ENCODE measurements around the gene REPS2. TPM values are rescaled to one million over a fixed set of nuclear protein-coding genes. Genes with fewer than 3 reads are reported as not detected.

Gene REPS2
- total and polyA plus RNA-seq, 2 experiments from 2014 or later: 1.2 to 4.4 TPM

DNA sequence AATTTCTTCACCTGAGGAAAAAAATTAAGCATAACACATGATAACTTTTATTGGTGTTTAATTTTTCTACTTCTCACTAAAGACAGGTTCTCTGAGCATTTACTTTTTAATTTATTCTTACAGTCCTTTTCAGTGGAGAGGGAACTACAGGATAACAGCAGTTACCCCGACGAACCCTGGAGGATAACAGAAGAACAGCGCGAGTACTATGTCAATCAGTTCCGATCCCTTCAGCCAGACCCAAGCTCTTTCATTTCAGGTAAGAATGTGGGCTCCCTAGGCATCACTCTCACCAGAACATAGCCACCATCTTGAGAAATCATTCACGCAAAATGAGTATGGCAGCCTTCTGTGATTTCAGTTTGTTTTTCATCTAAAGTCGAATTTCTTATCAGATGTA is 100.8 kb downstream of the REPS2 start:
- TF ChIP-seq, protein P1, sequence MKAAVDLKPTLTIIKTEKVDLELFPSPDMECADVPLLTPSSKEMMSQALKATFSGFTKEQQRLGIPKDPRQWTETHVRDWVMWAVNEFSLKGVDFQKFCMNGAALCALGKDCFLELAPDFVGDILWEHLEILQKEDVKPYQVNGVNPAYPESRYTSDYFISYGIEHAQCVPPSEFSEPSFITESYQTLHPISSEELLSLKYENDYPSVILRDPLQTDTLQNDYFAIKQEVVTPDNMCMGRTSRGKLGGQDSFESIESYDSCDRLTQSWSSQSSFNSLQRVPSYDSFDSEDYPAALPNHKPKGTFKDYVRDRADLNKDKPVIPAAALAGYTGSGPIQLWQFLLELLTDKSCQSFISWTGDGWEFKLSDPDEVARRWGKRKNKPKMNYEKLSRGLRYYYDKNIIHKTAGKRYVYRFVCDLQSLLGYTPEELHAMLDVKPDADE (IDR thresholded peaks at IDR 0.05): no peak
- TF ChIP-seq, protein P2, sequence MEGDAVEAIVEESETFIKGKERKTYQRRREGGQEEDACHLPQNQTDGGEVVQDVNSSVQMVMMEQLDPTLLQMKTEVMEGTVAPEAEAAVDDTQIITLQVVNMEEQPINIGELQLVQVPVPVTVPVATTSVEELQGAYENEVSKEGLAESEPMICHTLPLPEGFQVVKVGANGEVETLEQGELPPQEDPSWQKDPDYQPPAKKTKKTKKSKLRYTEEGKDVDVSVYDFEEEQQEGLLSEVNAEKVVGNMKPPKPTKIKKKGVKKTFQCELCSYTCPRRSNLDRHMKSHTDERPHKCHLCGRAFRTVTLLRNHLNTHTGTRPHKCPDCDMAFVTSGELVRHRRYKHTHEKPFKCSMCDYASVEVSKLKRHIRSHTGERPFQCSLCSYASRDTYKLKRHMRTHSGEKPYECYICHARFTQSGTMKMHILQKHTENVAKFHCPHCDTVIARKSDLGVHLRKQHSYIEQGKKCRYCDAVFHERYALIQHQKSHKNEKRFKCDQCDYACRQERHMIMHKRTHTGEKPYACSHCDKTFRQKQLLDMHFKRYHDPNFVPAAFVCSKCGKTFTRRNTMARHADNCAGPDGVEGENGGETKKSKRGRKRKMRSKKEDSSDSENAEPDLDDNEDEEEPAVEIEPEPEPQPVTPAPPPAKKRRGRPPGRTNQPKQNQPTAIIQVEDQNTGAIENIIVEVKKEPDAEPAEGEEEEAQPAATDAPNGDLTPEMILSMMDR (conservative IDR thresholded peaks at IDR 0.05; ENCODE audit: low read depth in 2 of 2): no peak
- TF ChIP-seq, protein P3, sequence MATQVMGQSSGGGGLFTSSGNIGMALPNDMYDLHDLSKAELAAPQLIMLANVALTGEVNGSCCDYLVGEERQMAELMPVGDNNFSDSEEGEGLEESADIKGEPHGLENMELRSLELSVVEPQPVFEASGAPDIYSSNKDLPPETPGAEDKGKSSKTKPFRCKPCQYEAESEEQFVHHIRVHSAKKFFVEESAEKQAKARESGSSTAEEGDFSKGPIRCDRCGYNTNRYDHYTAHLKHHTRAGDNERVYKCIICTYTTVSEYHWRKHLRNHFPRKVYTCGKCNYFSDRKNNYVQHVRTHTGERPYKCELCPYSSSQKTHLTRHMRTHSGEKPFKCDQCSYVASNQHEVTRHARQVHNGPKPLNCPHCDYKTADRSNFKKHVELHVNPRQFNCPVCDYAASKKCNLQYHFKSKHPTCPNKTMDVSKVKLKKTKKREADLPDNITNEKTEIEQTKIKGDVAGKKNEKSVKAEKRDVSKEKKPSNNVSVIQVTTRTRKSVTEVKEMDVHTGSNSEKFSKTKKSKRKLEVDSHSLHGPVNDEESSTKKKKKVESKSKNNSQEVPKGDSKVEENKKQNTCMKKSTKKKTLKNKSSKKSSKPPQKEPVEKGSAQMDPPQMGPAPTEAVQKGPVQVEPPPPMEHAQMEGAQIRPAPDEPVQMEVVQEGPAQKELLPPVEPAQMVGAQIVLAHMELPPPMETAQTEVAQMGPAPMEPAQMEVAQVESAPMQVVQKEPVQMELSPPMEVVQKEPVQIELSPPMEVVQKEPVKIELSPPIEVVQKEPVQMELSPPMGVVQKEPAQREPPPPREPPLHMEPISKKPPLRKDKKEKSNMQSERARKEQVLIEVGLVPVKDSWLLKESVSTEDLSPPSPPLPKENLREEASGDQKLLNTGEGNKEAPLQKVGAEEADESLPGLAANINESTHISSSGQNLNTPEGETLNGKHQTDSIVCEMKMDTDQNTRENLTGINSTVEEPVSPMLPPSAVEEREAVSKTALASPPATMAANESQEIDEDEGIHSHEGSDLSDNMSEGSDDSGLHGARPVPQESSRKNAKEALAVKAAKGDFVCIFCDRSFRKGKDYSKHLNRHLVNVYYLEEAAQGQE (IDR thresholded peaks at IDR 0.05; ENCODE audit: unreplicated experiment): no peak
- no peak for TF ChIP-seq JUNB (IDR thresholded peaks at IDR 0.05; ENCODE audit: unreplicated experiment)
- Histone ChIP-seq H3K4me3 (no peak overlapping the region), H3K9me2 (ENCODE audit: insufficient read depth) (no peaks in the 10 kb centered on the region), H4K20me1 (replicated peaks; ENCODE audit: insufficient read depth) (no peaks in the 10 kb centered on the region), H2AFZ (no peak overlapping the region), H3K27me3 (ENCODE audit: insufficient read depth) (no peaks in the 10 kb centered on the region), H3K4me1 (ENCODE audit: insufficient read depth) (no peaks in the 10 kb centered on the region), H3K79me2 (replicated peaks; ENCODE audit: insufficient read depth) (no peaks in the 10 kb centered on the region), H3F3A (replicated peaks; ENCODE audit: low read depth) (no peaks in the 10 kb centered on the region), H3K27ac (ENCODE audit: low read depth) (no peak overlapping the region), H3K36me3 (ENCODE audit: insufficient read depth) (no peaks in the 10 kb centered on the region), H3K4me2 (no peak overlapping the region)
- ATAC-seq (peak; percentile 69), DNase-seq (ENCODE audit: low spot score) (peak; percentile 37)
- H3K36me3 Mint-ChIP-seq (ENCODE audit: low read depth): no peaks in the 10 kb centered on the region
- H3K4me3 Mint-ChIP-seq: no peak overlapping the region
- H3K9me3 Mint-ChIP-seq: no peaks in the 10 kb centered on the region
- H3K4me1 Mint-ChIP-seq: no peaks in the 10 kb centered on the region
- no peak overlapping the region for H3K27ac Mint-ChIP-seq
- no peaks in the 10 kb centered on the region for H3K27me3 Mint-ChIP-seq (ENCODE audit: insufficient read depth, low read depth, poor library complexity)

DNA sequence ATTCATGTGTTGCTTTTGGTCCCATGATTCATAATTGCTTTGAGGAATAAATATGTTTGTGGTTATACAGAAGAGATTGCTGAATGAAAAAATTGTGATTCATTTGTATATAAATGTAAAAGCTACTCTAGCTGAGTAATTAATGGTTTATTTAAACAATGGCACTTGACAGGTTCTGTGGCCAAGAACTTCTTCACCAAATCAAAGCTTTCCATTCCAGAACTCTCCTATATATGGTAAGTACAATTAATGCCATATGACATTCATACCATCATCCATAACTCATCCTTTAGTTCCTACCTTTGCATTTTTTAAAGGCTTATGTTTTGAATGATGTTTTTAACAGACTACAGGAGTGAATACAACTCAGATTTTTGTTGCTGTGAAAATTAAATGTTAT is 105.8 kb downstream of the REPS2 start:
- no peak for ATAC-seq
- no peaks in the 10 kb centered on the region for H3K9me3 Mint-ChIP-seq
- H3K27me3 Mint-ChIP-seq (ENCODE audit: insufficient read depth, low read depth, poor library complexity): no peaks in the 10 kb centered on the region
- Histone ChIP-seq H3F3A (replicated peaks; ENCODE audit: low read depth) (no peaks in the 10 kb centered on the region), H3K27me3 (ENCODE audit: insufficient read depth) (no peaks in the 10 kb centered on the region), H3K79me2 (replicated peaks; ENCODE audit: insufficient read depth) (no peaks in the 10 kb centered on the region), H3K9me2 (ENCODE audit: insufficient read depth) (no peaks in the 10 kb centered on the region), H4K20me1 (replicated peaks; ENCODE audit: insufficient read depth) (no peaks in the 10 kb centered on the region), H3K36me3 (ENCODE audit: insufficient read depth) (no peaks in the 10 kb centered on the region), H3K4me3 (no peak overlapping the region), H3K4me2 (no peak overlapping the region), H3K27ac (ENCODE audit: low read depth) (no peak overlapping the region), H3K4me1 (ENCODE audit: insufficient read depth) (no peaks in the 10 kb centered on the region), H2AFZ (no peak overlapping the region)
- no peak overlapping the region for H3K4me3 Mint-ChIP-seq
- no peaks in the 10 kb centered on the region for H3K4me1 Mint-ChIP-seq
- no peak overlapping the region for H3K27ac Mint-ChIP-seq
- no peak for DNase-seq (ENCODE audit: low spot score)
- H3K36me3 Mint-ChIP-seq (ENCODE audit: low read depth): no peaks in the 10 kb centered on the region
- TF ChIP-seq STAT1 (IDR thresholded peaks at IDR 0.05; ENCODE audit: unreplicated experiment) (no peak), POLR2AphosphoS5 (IDR thresholded peaks at IDR 0.05; ENCODE audit: low read depth) (no peak), JUNB (IDR thresholded peaks at IDR 0.05; ENCODE audit: unreplicated experiment) (no peak)
- TF ChIP-seq, protein P4, sequence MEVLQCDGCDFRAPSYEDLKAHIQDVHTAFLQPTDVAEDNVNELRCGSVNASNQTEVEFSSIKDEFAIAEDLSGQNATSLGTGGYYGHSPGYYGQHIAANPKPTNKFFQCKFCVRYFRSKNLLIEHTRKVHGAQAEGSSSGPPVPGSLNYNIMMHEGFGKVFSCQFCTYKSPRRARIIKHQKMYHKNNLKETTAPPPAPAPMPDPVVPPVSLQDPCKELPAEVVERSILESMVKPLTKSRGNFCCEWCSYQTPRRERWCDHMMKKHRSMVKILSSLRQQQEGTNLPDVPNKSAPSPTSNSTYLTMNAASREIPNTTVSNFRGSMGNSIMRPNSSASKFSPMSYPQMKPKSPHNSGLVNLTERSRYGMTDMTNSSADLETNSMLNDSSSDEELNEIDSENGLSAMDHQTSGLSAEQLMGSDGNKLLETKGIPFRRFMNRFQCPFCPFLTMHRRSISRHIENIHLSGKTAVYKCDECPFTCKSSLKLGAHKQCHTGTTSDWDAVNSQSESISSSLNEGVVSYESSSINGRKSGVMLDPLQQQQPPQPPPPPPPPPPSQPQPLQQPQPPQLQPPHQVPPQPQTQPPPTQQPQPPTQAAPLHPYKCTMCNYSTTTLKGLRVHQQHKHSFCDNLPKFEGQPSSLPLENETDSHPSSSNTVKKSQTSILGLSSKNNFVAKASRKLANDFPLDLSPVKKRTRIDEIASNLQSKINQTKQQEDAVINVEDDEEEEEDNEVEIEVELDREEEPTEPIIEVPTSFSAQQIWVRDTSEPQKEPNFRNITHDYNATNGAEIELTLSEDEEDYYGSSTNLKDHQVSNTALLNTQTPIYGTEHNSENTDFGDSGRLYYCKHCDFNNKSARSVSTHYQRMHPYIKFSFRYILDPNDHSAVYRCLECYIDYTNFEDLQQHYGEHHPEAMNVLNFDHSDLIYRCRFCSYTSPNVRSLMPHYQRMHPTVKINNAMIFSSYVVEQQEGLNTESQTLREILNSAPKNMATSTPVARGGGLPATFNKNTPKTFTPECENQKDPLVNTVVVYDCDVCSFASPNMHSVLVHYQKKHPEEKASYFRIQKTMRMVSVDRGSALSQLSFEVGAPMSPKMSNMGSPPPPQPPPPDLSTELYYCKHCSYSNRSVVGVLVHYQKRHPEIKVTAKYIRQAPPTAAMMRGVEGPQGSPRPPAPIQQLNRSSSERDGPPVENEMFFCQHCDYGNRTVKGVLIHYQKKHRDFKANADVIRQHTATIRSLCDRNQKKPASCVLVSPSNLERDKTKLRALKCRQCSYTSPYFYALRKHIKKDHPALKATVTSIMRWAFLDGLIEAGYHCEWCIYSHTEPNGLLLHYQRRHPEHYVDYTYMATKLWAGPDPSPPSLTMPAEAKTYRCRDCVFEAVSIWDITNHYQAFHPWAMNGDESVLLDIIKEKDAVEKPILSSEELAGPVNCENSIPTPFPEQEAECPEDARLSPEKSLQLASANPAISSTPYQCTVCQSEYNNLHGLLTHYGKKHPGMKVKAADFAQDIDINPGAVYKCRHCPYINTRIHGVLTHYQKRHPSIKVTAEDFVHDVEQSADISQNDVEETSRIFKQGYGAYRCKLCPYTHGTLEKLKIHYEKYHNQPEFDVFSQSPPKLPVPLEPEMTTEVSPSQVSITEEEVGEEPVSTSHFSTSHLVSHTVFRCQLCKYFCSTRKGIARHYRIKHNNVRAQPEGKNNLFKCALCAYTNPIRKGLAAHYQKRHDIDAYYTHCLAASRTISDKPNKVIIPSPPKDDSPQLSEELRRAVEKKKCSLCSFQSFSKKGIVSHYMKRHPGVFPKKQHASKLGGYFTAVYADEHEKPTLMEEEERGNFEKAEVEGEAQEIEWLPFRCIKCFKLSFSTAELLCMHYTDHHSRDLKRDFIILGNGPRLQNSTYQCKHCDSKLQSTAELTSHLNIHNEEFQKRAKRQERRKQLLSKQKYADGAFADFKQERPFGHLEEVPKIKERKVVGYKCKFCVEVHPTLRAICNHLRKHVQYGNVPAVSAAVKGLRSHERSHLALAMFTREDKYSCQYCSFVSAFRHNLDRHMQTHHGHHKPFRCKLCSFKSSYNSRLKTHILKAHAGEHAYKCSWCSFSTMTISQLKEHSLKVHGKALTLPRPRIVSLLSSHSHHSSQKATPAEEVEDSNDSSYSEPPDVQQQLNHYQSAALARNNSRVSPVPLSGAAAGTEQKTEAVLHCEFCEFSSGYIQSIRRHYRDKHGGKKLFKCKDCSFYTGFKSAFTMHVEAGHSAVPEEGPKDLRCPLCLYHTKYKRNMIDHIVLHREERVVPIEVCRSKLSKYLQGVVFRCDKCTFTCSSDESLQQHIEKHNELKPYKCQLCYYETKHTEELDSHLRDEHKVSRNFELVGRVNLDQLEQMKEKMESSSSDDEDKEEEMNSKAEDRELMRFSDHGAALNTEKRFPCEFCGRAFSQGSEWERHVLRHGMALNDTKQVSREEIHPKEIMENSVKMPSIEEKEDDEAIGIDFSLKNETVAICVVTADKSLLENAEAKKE (CRISPR knock-in tag; IDR thresholded peaks at IDR 0.05): no peak

Measured in GM23338 (cell line).